Smooth muscle cell (in vitro differentiated cells): Measurements from ENCODE around the gene PALLD. TPM values are rescaled to one million over a fixed set of nuclear protein-coding genes. Genes with fewer than 3 reads are reported as not detected.

Source experiments
- DNase-seq: peaks from one replicate; lab custom pipeline; 2025; ENCODE audit not compliant: unreplicated experiment; lab: John Stamatoyannopoulos, UW
- H2AFZ ChIP-seq: fragments of 200-600 bp; sonication (generic); 2 replicates; pipeline ENCODE4 v1.6.0; 2016; ENCODE audit warnings: antibody characterized with exemption, low read depth, mild to moderate bottlenecking
- H3F3A ChIP-seq: fragments of 200-600 bp; sonication (generic); 2 replicates; pipeline ENCODE4 v1.6.0; 2017; ENCODE audit warnings: antibody characterized with exemption, low read depth
- H3K27ac ChIP-seq: fragments of 200-600 bp; sonication (generic); 2 replicates; pipeline ENCODE4 v1.5.1; 2016; ENCODE audit warnings: low read depth, mild to moderate bottlenecking
- H3K27me3 ChIP-seq: fragments of 200-600 bp; sonication (generic); 2 replicates; pipeline ENCODE4 v1.6.1; 2016; ENCODE audit warnings: low read depth, mild to moderate bottlenecking
- H3K36me3 ChIP-seq: fragments of 200-600 bp; sonication (generic); 2 replicates; pipeline ENCODE4 v1.5.1; 2016; ENCODE audit warnings: low read depth
- H3K4me1 ChIP-seq: fragments of 200-600 bp; sonication (generic); 2 replicates; pipeline ENCODE4 v1.5.1; 2016; ENCODE audit warnings: low read depth
- H3K4me2 ChIP-seq: fragments of 200-600 bp; sonication (generic); 2 replicates; pipeline ENCODE4 v1.6.0; 2016; ENCODE audit warnings: mild to moderate bottlenecking
- H3K4me3 ChIP-seq: fragments of 200-600 bp; sonication (generic); 2 replicates; pipeline ENCODE4 v1.5.1; 2016; ENCODE audit warnings: mild to moderate bottlenecking
- H3K79me2 ChIP-seq: fragments of 200-600 bp; sonication (generic); 2 replicates; pipeline ENCODE4 v1.6.0; 2016; ENCODE audit warnings: low read depth, mild to moderate bottlenecking
- H3K9ac ChIP-seq: fragments of 200-600 bp; sonication (generic); 2 replicates; pipeline ENCODE4 v1.6.0; 2016; ENCODE audit warnings: low read depth
- H3K9me3 ChIP-seq: fragments of 200-600 bp; sonication (generic); replicated peaks from 2 replicates; pipeline ENCODE4 v1.5.1; 2016; ENCODE audit warnings: low read depth
- H4K20me1 ChIP-seq: fragments of 200-600 bp; sonication (generic); 2 replicates; pipeline ENCODE4 v1.6.0; 2016; ENCODE audit warnings: low read depth
- CTCF ChIP-seq: fragments of 200-600 bp; sonication (generic); IDR thresholded peaks from 2 replicates; pipeline ENCODE4 v1.5.1; 2017; ENCODE audit warnings: borderline replicate concordance, mild to moderate bottlenecking, antibody characterized with exemption; ENCODE audit not compliant: insufficient read depth, poor library complexity, severe bottlenecking
- WGBS: methylation state at CpG from one replicate; pipeline ENCODE4 v1.1.7; 2016; ENCODE audit warnings: low lambda C conversion rate; 5-methylcytosine and 5-hydroxymethylcytosine counted together
- polyA plus RNA-seq: library from polyadenylated mRNA; unstranded; fragments of >200 nt; fragmentation: Nextera tagmentation; extraction: Ambion mirVana; gene quantifications from 2 replicates; pipeline ENCODE4 v1.2.1, GENCODE V29; 2016
- total RNA-seq: library from RNA; depleted of rRNA; stranded (reverse); fragments of >200 nt; gene quantifications from 2 replicates; pipeline ENCODE4 v1.2.3, GENCODE V29; 2014

The PALLD gene
- total and polyA plus RNA-seq, 2 experiments from 2014 or later: 354 to 415 TPM

GRCh38 chr4:168852387-168852786 is 355.5 kb downstream of the PALLD start:
- Histone ChIP-seq H3K36me3 (peaks cover 4% of the 10 kb centered on the region), H3K27ac (peak overlapping the region; percentile 96), H3K9me3 (no peaks in the 10 kb centered on the region), H3K79me2 (peaks cover 100% of the 10 kb centered on the region), H3K4me3 (no peak overlapping the region), H2AFZ (no peak overlapping the region), H4K20me1 (peaks cover 96% of the 10 kb centered on the region), H3K4me1 (peaks cover 38% of the 10 kb centered on the region), H3K27me3 (no peaks in the 10 kb centered on the region), H3F3A (peaks cover 56% of the 10 kb centered on the region), H3K9ac (no peak overlapping the region), H3K4me2 (no peak overlapping the region)
- 96% methylated on average over 3 of the region's 3 CpGs for WGBS
- TF ChIP-seq CTCF: no peak
- DNase-seq: no peak

- Histone ChIP-seq H4K20me1 (peaks cover 97% of the 10 kb centered on the region), H3K79me2 (peaks cover 100% of the 10 kb centered on the region), H3K9ac (no peak overlapping the region), H3K9me3 (no peaks in the 10 kb centered on the region), H3K4me2 (no peak overlapping the region), H3K4me3 (no peak overlapping the region), H3F3A (peaks cover 63% of the 10 kb centered on the region), H3K36me3 (peaks cover 4% of the 10 kb centered on the region), H2AFZ (no peak overlapping the region), H3K27ac (peak overlapping the region; percentile 96), H3K27me3 (no peaks in the 10 kb centered on the region), H3K4me1 (peaks cover 39% of the 10 kb centered on the region)
- 82% methylated on average over 6 of the region's 6 CpGs for WGBS
- no peak for TF ChIP-seq CTCF
- DNase-seq: no peak
Observed at GRCh38 chr4:168852933-168853713, 356.3 kb downstream of the PALLD start.

- 81% methylated on average over 4 of the region's 4 CpGs for WGBS
- H3K36me3 ChIP-seq: peaks cover 4% of the 10 kb centered on the region
Observed at GRCh38 chr4:168853770-168854169, 356.9 kb downstream of the PALLD start.

More at GRCh38 chr4:168853770-168854169, 356.9 kb downstream of the PALLD start:
- H3K4me1 ChIP-seq: peaks cover 35% of the 10 kb centered on the region
- H3K4me3 ChIP-seq: no peak overlapping the region
- peaks cover 100% of the 10 kb centered on the region for H3K79me2 ChIP-seq
- H3K27ac ChIP-seq: peak overlapping the region; percentile 96
- no peak for TF ChIP-seq CTCF
- no peak overlapping the region for H3K9ac ChIP-seq
- no peaks in the 10 kb centered on the region for H3K27me3 ChIP-seq
- peaks cover 63% of the 10 kb centered on the region for H3F3A ChIP-seq
- peaks cover 96% of the 10 kb centered on the region for H4K20me1 ChIP-seq
- H2AFZ ChIP-seq: no peak overlapping the region
- no peak overlapping the region for H3K4me2 ChIP-seq
- H3K9me3 ChIP-seq: no peaks in the 10 kb centered on the region
- DNase-seq: no peak
